Measurements from ENCODE around the gene SLC45A2.

SLC45A2 gene

DNA sequence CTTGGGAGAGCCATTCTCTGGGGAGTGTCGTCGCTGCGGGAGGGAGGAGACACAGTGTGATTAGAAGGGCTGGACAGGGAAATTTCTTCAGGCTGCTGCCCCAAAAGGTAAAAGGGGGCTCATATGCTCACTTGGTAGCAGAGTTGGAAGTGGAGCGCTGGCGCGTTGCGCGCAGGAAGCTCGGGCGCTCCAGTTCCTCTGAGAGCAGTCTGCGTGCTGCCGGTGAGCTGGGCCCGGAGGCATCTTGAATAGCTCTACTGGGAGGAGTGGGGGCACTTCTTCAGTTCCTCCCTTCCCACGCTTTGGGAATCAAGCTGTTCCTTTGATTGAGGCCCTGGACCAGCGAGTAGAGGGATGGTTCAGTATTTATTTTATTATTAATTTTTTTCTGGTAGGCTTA lies 45.6 kb downstream of the SLC45A2 start:
- TF ChIP-seq, protein P1, sequence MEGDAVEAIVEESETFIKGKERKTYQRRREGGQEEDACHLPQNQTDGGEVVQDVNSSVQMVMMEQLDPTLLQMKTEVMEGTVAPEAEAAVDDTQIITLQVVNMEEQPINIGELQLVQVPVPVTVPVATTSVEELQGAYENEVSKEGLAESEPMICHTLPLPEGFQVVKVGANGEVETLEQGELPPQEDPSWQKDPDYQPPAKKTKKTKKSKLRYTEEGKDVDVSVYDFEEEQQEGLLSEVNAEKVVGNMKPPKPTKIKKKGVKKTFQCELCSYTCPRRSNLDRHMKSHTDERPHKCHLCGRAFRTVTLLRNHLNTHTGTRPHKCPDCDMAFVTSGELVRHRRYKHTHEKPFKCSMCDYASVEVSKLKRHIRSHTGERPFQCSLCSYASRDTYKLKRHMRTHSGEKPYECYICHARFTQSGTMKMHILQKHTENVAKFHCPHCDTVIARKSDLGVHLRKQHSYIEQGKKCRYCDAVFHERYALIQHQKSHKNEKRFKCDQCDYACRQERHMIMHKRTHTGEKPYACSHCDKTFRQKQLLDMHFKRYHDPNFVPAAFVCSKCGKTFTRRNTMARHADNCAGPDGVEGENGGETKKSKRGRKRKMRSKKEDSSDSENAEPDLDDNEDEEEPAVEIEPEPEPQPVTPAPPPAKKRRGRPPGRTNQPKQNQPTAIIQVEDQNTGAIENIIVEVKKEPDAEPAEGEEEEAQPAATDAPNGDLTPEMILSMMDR (IDR thresholded peaks at IDR 0.05; ENCODE audit: low read depth, low read length) = no peak
- no peaks in the 10 kb centered on the region for H3K36me3 ChIP-seq
- DNase-seq = no peak
- H3K27me3 ChIP-seq (ENCODE audit: insufficient read depth, low read depth, severe bottlenecking) = peaks cover 93% of the 10 kb centered on the region
- no peak overlapping the region for H3K4me3 ChIP-seq (ENCODE audit: low read depth, low read length)
- H3K9me3 ChIP-seq (ENCODE audit: severe bottlenecking) = peaks cover 14% of the 10 kb centered on the region
- H3K27ac ChIP-seq = no peak overlapping the region

DNA sequence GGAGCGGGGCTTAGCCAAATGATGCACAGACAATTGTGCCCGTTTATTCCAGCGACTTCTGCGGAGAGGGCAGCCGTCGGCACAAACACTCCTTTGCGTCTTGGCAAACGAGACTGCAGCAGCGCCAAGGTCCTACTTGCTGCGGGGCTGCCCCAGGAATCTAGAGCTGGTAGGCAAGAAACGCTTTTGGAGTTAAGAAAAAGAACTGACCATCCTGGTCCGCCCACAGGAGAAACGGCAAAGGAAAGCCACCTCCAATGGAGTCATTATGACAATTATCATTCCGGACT lies 46.0 kb downstream of the SLC45A2 start:
- TF ChIP-seq, protein P1 (IDR thresholded peaks at IDR 0.05; ENCODE audit: low read depth, low read length) = no peak
- Histone ChIP-seq H3K9me3 (ENCODE audit: severe bottlenecking) (peaks cover 14% of the 10 kb centered on the region), H3K27ac (no peak overlapping the region), H3K36me3 (no peaks in the 10 kb centered on the region), H3K27me3 (ENCODE audit: insufficient read depth, low read depth, severe bottlenecking) (peaks cover 97% of the 10 kb centered on the region), H3K4me3 (ENCODE audit: low read depth, low read length) (no peak overlapping the region)
- no peak for DNase-seq

DNA sequence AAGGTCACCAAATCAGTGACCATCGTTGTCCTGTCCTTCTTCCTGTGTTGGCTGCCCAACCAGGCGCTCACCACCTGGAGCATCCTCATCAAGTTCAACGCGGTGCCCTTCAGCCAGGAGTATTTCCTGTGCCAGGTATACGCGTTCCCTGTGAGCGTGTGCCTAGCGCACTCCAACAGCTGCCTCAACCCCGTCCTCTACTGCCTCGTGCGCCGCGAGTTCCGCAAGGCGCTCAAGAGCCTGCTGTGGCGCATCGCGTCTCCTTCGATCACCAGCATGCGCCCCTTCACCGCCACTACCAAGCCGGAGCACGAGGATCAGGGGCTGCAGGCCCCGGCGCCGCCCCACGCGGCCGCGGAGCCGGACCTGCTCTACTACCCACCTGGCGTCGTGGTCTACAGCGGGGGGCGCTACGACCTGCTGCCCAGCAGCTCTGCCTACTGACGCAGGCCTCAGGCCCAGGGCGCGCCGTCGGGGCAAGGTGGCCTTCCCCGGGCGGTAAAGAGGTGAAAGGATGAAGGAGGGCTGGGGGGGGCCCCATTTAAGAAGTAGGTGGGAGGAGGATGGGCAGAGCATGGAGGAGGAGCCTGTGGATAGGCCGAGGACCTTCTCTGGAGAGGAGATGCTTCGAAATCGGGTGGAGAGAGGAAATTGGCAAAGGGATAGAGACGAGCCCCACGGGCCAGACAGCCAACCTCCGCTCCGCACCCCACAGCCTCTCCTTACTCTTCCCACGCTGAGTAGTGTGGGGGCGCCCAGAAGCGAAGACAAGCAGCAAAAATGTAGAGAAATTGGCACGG lies 46.6 kb downstream of the SLC45A2 start:
- H3K36me3 ChIP-seq = no peaks in the 10 kb centered on the region
- H3K4me3 ChIP-seq (ENCODE audit: low read depth, low read length) = no peak overlapping the region
- TF ChIP-seq, protein P1 (IDR thresholded peaks at IDR 0.05; ENCODE audit: low read depth, low read length) = no peak
- no peak overlapping the region for H3K27ac ChIP-seq
- no peak for DNase-seq
- H3K27me3 ChIP-seq (ENCODE audit: insufficient read depth, low read depth, severe bottlenecking) = peaks cover 97% of the 10 kb centered on the region
- peaks cover 14% of the 10 kb centered on the region for H3K9me3 ChIP-seq (ENCODE audit: severe bottlenecking)

DNA sequence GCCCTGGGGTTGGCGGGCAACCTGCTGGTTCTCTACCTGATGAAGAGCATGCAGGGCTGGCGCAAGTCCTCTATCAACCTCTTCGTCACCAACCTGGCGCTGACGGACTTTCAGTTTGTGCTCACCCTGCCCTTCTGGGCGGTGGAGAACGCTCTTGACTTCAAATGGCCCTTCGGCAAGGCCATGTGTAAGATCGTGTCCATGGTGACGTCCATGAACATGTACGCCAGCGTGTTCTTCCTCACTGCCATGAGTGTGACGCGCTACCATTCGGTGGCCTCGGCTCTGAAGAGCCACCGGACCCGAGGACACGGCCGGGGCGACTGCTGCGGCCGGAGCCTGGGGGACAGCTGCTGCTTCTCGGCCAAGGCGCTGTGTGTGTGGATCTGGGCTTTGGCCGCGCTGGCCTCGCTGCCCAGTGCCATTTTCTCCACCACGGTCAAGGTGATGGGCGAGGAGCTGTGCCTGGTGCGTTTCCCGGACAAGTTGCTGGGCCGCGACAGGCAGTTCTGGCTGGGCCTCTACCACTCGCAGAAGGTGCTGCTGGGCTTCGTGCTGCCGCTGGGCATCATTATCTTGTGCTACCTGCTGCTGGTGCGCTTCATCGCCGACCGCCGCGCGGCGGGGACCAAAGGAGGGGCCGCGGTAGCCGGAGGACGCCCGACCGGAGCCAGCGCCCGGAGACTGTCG lies 47.3 kb downstream of the SLC45A2 start:
- TF ChIP-seq, protein P1 (IDR thresholded peaks at IDR 0.05; ENCODE audit: low read depth, low read length) = no peak
- Histone ChIP-seq H3K9me3 (ENCODE audit: severe bottlenecking) (peaks cover 14% of the 10 kb centered on the region), H3K27me3 (ENCODE audit: insufficient read depth, low read depth, severe bottlenecking) (peaks cover 97% of the 10 kb centered on the region), H3K36me3 (no peaks in the 10 kb centered on the region), H3K27ac (no peak overlapping the region), H3K4me3 (ENCODE audit: low read depth, low read length) (peak overlapping the region; percentile 59)
- no peak for DNase-seq

DNA sequence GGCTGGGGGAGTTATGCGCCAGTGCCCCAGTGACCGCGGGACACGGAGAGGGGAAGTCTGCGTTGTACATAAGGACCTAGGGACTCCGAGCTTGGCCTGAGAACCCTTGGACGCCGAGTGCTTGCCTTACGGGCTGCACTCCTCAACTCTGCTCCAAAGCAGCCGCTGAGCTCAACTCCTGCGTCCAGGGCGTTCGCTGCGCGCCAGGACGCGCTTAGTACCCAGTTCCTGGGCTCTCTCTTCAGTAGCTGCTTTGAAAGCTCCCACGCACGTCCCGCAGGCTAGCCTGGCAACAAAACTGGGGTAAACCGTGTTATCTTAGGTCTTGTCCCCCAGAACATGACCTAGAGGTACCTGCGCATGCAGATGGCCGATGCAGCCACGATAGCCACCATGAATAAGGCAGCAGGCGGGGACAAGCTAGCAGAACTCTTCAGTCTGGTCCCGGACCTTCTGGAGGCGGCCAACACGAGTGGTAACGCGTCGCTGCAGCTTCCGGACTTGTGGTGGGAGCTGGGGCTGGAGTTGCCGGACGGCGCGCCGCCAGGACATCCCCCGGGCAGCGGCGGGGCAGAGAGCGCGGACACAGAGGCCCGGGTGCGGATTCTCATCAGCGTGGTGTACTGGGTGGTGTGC lies 48.0 kb downstream of the SLC45A2 start, which contains the start of gene RXFP3:
RXFP3 (plus strand) TSS at position 6 of the 636 bp plus-strand sequence; CDS start at position 361, 355 bp downstream.
- DNase-seq = no peak
- H3K36me3 ChIP-seq = no peaks in the 10 kb centered on the region
- H3K27ac ChIP-seq = no peak within 1 kb of the TSS
- TF ChIP-seq, protein P1 (IDR thresholded peaks at IDR 0.05; ENCODE audit: low read depth, low read length) = no peak
- H3K27me3 ChIP-seq (ENCODE audit: insufficient read depth, low read depth, severe bottlenecking) = peaks cover 97% of the 10 kb centered on the region
- peaks cover 14% of the 10 kb centered on the region for H3K9me3 ChIP-seq (ENCODE audit: severe bottlenecking)
- H3K4me3 ChIP-seq (ENCODE audit: low read depth, low read length) = peak within 1 kb of the TSS; percentile 59
